ENCODE results near the gene JSRP1.

The JSRP1 gene

GRCh38 chr19:2233601-2234280 is 22.5 kb downstream of the JSRP1 start:
- Histone ChIP-seq H3K4me3 (ENCODE audit: low read depth, low read length) (no peak overlapping the region), H3K9me3 (ENCODE audit: control insufficient read depth, insufficient read depth, low read depth, low read length) (no peaks in the 10 kb centered on the region), H3K9ac (ENCODE audit: low read length) (no peak overlapping the region), H3K36me3 (ENCODE audit: control insufficient read depth, insufficient read depth, low read length) (peaks cover 48% of the 10 kb centered on the region), H3K27ac (ENCODE audit: low read depth, low read length) (no peak overlapping the region), H3K4me1 (ENCODE audit: control insufficient read depth, insufficient read depth, low read length) (peaks cover 11% of the 10 kb centered on the region), H3K27me3 (ENCODE audit: control insufficient read depth, insufficient read depth, low read length) (no peaks in the 10 kb centered on the region)

DNA sequence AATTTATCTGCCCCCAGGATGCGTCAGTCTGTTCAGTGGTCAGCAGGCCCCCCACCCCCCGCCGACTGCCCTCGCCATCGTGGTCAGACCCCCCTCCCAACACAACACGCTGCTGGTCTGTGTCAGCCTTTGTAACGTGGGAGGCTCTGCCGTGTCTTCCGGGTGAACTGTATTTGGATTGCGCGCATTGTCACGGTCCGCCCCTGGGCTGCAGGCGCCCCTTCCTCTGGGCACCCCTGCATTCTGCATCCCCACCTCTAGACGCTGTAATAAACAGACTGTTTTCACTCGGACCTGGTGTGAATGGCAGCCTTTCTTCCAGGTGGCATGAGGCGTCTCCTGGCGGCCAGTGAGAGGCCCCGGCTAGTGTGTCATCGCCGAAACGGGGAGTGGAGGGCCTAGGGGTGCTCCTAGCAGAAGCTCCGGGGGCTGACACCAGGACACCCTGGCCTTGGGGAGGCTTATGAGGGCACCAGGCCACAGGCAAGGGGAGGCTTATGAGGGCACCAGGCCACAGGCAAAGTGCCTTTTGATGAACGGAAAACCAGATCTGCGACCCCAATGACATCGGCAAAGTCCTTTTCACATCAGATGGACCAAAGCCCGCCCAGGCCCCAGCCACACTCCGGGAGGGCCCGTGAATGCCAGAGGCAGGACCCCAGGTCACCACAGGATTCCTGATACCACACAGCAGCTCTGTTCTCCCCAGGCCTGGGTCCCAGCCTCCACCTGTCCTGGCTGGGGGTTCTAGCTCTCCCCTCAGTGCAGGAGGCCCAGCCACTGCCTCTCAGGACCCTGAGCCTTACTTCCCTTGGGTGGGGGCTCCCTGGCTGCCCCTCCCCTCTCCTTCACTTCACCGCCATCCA is 23.7 kb downstream of the JSRP1 start:
- peaks cover 49% of the 10 kb centered on the region for H3K36me3 ChIP-seq (ENCODE audit: control insufficient read depth, insufficient read depth, low read length)
- H3K9ac ChIP-seq (ENCODE audit: low read length) = no peak overlapping the region
- no peak overlapping the region; the same call in 1 of the 2 replicates for H3K27ac ChIP-seq (ENCODE audit: low read depth, low read length)
- H3K4me3 ChIP-seq (ENCODE audit: low read depth, low read length) = no peak overlapping the region
- no peaks in the 10 kb centered on the region for H3K9me3 ChIP-seq (ENCODE audit: control insufficient read depth, insufficient read depth, low read depth, low read length)
- H3K4me1 ChIP-seq (ENCODE audit: control insufficient read depth, insufficient read depth, low read length) = 0 out of 2 replicates have a peak, but pooled peaks cover 5% of the 10 kb centered on the region
- no peaks in the 10 kb centered on the region for H3K27me3 ChIP-seq (ENCODE audit: control insufficient read depth, insufficient read depth, low read length)

DNA sequence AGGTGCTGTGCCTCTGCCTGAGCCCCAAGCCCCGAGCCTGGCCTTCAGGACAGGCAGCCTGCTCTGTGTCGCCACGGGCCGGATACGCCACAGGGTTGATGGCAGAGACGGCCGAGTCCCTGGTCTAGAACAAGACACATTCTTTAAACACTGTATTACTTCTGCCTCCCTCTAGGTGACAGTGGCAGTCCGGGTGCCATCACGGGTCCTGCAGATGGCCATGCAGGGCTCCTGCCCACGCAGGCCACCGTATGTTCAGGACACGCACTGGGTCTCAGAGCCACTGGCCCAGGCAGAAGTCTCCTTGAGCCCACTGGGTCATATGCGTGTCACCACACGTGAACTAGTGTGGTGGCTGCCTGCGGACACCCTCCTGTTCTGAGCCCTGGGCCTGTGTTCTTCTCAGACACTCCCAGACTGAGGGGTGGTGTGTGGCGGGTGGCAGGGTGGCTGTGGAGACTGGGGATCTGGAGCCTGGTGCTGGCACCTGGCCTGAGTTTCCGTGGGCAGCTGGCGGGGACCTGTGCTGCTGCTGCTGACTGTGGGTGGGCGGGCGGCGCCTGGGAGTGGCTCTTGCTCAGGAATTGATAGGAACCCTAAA is 24.5 kb downstream of the JSRP1 start:
- H3K4me1 ChIP-seq (ENCODE audit: control insufficient read depth, insufficient read depth, low read length) = 0 out of 2 replicates have a peak, but pooled peaks cover 5% of the 10 kb centered on the region
- H3K9me3 ChIP-seq (ENCODE audit: control insufficient read depth, insufficient read depth, low read depth, low read length) = no peaks in the 10 kb centered on the region
- no peak overlapping the region for H3K9ac ChIP-seq (ENCODE audit: low read length)
- H3K4me3 ChIP-seq (ENCODE audit: low read depth, low read length) = no peak overlapping the region
- no peaks in the 10 kb centered on the region for H3K27me3 ChIP-seq (ENCODE audit: control insufficient read depth, insufficient read depth, low read length)
- no peak overlapping the region for H3K27ac ChIP-seq (ENCODE audit: low read depth, low read length)
- peaks cover 54% of the 10 kb centered on the region for H3K36me3 ChIP-seq (ENCODE audit: control insufficient read depth, insufficient read depth, low read length)

DNA sequence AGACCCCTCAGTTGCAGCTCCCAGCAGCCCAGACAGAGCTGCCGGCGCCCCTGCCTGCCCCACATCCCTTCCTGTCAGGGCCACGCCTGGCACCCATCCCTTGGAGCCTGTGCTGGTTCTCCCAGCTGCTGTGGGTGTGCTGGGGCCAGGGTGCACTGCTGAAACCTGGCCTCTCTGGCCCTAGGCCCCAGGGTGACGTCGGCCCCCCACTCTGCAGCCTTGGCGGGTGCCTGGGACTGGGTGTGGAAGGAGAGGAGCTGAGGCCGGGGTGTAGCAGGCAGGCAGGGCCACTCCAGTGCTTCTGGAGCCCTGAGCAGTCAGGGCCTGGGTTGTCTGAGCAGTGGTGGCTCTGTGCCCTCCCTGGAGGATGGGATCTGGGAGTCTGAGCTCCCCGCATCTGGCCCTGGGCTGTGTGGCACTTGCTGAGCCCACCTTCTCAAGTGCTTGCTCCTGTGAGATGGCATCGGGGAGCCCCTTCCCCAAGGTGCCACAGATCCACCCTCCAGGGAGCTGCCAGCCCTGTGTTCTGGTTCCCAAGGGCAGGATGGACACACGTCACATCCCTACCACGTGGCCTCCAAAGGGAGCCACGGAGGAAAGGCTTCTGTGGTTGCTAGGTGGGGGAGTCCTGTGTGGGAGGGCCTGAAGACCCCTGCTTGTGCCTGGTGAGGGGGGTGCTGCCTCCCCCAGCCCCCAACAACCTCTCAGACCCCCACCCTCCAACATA is 25.2 kb downstream of the JSRP1 start:
- Histone ChIP-seq H3K9me3 (ENCODE audit: control insufficient read depth, insufficient read depth, low read depth, low read length) (no peaks in the 10 kb centered on the region), H3K4me3 (ENCODE audit: low read depth, low read length) (no peak overlapping the region), H3K9ac (ENCODE audit: low read length) (no peak overlapping the region), H3K27ac (ENCODE audit: low read depth, low read length) (no peak overlapping the region), H3K4me1 (ENCODE audit: control insufficient read depth, insufficient read depth, low read length) (0 out of 2 replicates have a peak, but pooled peaks cover 5% of the 10 kb centered on the region), H3K27me3 (ENCODE audit: control insufficient read depth, insufficient read depth, low read length) (no peaks in the 10 kb centered on the region), H3K36me3 (ENCODE audit: control insufficient read depth, insufficient read depth, low read length) (peaks cover 61% of the 10 kb centered on the region)

DNA sequence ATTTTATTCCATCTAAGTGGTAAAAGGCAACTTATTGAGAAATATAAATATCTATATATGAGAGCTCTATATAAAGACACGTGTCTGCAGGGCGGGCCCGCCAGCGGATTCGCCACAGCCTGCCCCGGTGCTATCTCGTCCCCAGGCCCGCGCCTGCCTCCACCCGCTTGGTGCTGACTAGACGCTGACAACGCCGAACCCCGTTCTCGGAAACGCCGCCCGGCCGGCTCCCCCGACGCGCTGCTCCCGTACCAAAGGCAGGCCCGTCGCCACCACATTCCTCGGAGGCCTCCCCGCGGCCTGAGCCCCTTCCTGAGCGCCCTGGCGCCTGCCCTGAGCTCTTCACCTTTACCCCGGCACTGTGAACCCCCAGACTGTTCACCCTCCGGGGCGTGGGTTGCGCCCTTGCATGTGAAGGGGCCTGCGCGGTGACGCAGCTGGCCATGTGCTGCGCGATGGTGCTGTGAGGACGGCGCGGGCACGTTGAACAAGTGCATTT is 26.1 kb downstream of the JSRP1 start:
- Histone ChIP-seq H3K9ac (ENCODE audit: low read length) (no peak overlapping the region), H3K27ac (ENCODE audit: low read depth, low read length) (no peak overlapping the region), H3K36me3 (ENCODE audit: control insufficient read depth, insufficient read depth, low read length) (peaks cover 70% of the 10 kb centered on the region), H3K4me3 (ENCODE audit: low read depth, low read length) (no peak overlapping the region), H3K9me3 (ENCODE audit: control insufficient read depth, insufficient read depth, low read depth, low read length) (no peaks in the 10 kb centered on the region), H3K4me1 (ENCODE audit: control insufficient read depth, insufficient read depth, low read length) (0 out of 2 replicates have a peak, but pooled peaks cover 3% of the 10 kb centered on the region), H3K27me3 (ENCODE audit: control insufficient read depth, insufficient read depth, low read length) (no peaks in the 10 kb centered on the region)

- H3K36me3 ChIP-seq (ENCODE audit: control insufficient read depth, insufficient read depth, low read length) = peaks cover 76% of the 10 kb centered on the region
- H3K27ac ChIP-seq (ENCODE audit: low read depth, low read length) = no peak overlapping the region
- H3K9me3 ChIP-seq (ENCODE audit: control insufficient read depth, insufficient read depth, low read depth, low read length) = no peaks in the 10 kb centered on the region
- no peak overlapping the region for H3K9ac ChIP-seq (ENCODE audit: low read length)
- no peaks in the 10 kb centered on the region for H3K27me3 ChIP-seq (ENCODE audit: control insufficient read depth, insufficient read depth, low read length)
- H3K4me1 ChIP-seq (ENCODE audit: control insufficient read depth, insufficient read depth, low read length) = no peaks in the 10 kb centered on the region
- no peak overlapping the region for H3K4me3 ChIP-seq (ENCODE audit: low read depth, low read length)
Observed at GRCh38 chr19:2229103-2230032, 26.8 kb downstream of the JSRP1 start.

DNA sequence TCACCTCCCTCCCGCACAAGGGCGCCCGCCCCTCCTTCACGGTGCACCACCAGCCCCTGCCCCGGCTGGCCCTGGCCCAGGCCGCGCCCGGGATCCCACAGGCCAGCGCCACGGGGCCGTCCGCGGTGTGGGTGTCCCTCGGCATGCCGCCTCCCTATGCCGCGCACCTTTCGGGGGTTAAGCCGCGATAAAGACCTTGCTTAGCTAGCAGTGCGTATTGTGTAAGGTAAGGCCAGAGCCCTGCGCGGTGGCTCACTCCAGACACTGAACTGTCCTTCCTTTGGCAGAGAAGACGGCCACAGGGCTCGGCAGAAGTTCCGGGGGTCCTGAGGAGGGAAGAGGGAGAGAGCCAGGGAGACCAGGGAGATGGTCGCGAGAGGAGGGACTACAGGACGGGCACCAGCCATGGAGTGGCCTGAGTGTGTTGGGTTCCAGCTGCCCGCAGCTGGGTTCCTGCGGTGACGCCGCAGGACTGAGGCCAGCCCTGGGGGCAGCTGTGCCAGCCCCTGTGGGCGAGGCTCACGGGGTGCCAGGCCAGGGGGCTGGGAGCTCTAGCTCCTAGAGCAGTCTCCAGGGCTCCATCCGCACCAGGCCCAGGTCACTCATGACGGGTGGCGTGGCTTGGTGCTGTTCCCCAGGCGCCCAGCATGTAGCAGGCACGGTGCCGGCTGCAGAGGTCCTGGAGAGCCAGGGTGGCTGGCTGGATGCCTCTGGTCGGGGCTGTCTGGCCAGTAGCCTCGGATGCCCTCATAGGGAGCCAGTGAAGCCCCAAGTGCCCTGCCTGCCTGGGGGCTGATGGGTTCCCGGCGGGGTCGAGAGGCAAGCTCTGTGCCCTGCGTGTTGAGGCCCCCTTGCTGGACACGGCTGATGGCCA is 27.8 kb downstream of the JSRP1 start:
- no peaks in the 10 kb centered on the region for H3K4me1 ChIP-seq (ENCODE audit: control insufficient read depth, insufficient read depth, low read length)
- peaks cover 75% of the 10 kb centered on the region for H3K36me3 ChIP-seq (ENCODE audit: control insufficient read depth, insufficient read depth, low read length)
- no peaks in the 10 kb centered on the region for H3K27me3 ChIP-seq (ENCODE audit: control insufficient read depth, insufficient read depth, low read length)
- no peak overlapping the region for H3K4me3 ChIP-seq (ENCODE audit: low read depth, low read length)
- no peak overlapping the region for H3K27ac ChIP-seq (ENCODE audit: low read depth, low read length)
- no peaks in the 10 kb centered on the region for H3K9me3 ChIP-seq (ENCODE audit: control insufficient read depth, insufficient read depth, low read depth, low read length)
- H3K9ac ChIP-seq (ENCODE audit: low read length) = no peak overlapping the region

DNA sequence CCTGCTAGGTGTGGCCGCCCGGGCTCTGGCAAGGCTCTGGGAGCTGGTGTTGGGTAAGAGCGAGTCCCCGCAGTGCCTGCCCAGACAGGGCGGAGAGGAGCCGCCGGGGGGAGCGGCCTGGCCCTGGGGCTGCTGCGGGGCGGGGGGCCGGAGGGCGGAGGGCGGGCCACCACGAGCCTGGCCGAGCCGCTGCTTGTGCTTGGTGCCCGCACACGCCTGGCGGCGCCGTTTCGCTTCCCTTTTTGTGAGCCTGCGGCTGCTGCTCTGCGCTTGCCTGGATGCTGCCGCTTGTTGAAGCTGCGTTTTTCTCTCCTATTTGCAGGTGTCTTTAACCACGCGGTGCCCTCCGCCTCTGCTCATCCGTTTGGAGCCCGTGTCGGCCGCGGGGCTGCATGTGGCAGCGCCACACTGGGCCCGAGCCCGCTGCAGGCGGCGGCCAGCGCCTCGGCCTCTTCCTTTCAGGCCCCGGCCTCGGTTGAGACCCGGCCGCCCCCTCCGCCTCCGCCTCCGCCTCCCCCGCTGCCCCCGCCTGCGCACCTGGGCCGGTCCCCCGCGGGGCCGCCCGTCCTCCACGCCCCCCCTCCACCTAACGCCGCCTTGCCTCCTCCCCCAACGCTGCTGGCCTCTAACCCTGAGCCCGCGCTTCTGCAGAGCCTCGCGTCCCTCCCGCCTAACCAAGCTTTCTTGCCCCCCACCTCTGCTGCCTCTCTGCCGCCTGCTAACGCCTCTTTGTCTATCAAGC is 28.6 kb downstream of the JSRP1 start:
- H3K9ac ChIP-seq (ENCODE audit: low read length) = no peak overlapping the region
- H3K27ac ChIP-seq (ENCODE audit: low read depth, low read length) = no peak overlapping the region
- H3K4me1 ChIP-seq (ENCODE audit: control insufficient read depth, insufficient read depth, low read length) = no peaks in the 10 kb centered on the region
- H3K27me3 ChIP-seq (ENCODE audit: control insufficient read depth, insufficient read depth, low read length) = no peaks in the 10 kb centered on the region
- H3K36me3 ChIP-seq (ENCODE audit: control insufficient read depth, insufficient read depth, low read length) = peaks cover 71% of the 10 kb centered on the region
- H3K9me3 ChIP-seq (ENCODE audit: control insufficient read depth, insufficient read depth, low read depth, low read length) = no peaks in the 10 kb centered on the region
- no peak overlapping the region for H3K4me3 ChIP-seq (ENCODE audit: low read depth, low read length)

DNA sequence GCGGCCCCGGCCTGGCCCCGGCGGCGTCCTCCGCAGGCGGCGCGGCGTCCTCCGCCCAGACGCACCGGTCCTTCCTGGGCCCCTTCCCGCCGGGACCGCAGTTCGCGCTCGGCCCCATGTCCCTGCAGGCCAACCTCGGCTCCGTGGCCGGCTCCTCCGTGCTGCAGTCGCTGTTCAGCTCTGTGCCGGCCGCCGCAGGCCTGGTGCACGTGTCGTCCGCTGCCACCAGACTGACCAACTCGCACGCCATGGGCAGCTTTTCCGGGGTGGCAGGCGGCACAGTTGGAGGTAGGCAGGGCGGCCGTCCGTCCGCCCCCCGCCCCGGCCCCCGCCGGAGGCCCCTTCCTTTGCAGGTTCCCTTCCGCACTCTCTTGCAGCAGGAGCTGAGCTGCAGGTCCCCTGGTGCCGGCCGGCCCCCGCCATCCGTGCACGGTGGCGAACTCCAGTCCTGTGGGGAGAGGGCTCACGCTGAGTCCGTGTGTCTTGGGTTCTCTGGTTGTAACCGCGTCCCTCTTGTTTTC is 29.3 kb downstream of the JSRP1 start:
- no peaks in the 10 kb centered on the region for H3K27me3 ChIP-seq (ENCODE audit: control insufficient read depth, insufficient read depth, low read length)
- no peak overlapping the region for H3K9ac ChIP-seq (ENCODE audit: low read length)
- H3K4me3 ChIP-seq (ENCODE audit: low read depth, low read length) = no peak overlapping the region
- H3K4me1 ChIP-seq (ENCODE audit: control insufficient read depth, insufficient read depth, low read length) = no peaks in the 10 kb centered on the region
- no peak overlapping the region for H3K27ac ChIP-seq (ENCODE audit: low read depth, low read length)
- H3K36me3 ChIP-seq (ENCODE audit: control insufficient read depth, insufficient read depth, low read length) = peaks cover 72% of the 10 kb centered on the region
- H3K9me3 ChIP-seq (ENCODE audit: control insufficient read depth, insufficient read depth, low read depth, low read length) = no peaks in the 10 kb centered on the region

Measured in HUES6 (cell line).